ENCODE results near the gene LRRN2.

LRRN2 gene

GRCh38 chr1:204688776-204689175, 3.2 kb upstream of the LRRN2 start:
- no peak for DNase-seq

DNA sequence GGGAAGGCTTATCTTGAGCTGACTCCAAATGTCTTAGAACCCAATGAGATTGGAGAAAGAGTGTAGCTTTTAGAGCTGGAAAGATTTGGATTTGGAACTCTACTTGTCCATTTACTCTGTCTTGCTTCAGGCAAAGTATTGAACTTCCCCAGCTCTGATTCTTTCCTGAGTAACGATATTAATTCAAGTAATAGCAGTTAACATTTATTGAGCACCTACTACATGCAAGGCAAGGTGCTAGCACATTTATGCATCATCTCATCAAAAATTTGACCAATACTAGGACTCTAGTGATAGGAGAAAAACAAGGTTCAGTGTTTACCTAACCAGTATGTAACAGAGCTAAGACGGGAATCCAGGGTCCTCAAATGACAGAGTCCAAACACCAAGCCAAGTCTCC, 2.5 kb upstream of the LRRN2 start:
- DNase-seq: no peak

GRCh38 chr1:204684571-204685235, 835 bp downstream of the LRRN2 start:
- peak; percentile 14 for DNase-seq

DNA sequence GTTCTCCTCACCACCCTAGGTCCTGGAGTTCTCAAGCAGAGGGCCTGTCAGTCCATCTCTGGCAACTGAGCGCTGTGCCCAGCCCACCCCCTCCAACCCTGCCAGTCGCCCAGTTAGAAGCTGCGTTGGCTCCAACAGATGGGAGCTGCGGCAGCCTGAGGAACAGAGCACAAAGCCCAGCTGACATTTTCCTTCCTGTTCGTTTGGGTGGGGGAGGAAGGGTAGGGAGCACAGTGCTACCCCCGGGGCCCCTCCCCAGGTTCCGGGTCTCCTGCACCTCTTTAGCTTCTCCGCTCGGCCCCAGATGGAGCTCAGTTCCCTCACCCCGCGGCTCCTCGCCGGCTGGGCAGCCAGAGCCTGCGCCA, 1.4 kb downstream of the LRRN2 start:
- DNase-seq: no peak

DNA sequence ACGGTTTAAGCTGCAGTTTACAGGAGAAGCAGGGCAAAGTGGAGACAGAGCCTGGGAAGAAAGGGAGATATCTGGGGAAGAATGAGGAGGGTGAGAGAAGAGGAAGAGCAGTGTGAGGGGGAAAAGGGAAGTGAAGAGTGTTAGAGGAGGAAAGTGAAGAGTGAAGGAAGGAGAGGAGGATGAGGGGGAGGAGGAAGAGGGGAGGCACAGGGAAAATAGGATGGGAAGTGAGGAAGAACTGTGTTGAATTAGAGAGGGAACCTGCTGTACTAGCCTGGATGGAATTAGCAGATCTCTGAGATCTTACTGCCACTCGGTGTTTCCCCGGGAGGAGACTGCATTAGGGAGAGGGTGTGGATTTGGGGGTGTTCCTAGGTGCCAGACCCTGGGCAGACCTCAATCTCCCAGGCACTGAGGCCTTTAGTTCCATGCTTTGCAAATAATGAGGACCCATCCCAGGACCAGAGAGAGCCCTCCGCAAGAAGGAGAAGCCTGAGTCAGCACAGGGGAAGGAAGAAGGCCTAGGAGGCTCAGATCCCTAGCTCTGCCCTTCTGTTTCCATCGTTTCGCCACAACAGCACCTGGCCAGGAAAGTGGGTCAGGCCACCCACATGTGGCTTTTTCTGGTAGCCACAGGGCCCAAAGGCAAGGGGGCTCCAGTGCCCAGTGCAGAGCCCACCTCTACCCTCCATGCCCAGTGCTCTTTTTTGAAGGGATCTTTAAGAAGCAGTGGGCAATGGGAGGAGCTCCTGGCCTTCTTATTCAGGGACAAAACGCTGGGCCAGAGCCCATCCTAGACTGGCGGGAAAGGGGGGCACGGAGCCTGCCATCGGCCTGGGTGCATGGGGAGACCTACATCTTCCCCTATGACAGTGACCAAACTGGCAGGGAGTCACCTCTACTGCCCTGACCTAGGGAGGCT, 2.0 kb downstream of the LRRN2 start:
- no peak for DNase-seq

DNA sequence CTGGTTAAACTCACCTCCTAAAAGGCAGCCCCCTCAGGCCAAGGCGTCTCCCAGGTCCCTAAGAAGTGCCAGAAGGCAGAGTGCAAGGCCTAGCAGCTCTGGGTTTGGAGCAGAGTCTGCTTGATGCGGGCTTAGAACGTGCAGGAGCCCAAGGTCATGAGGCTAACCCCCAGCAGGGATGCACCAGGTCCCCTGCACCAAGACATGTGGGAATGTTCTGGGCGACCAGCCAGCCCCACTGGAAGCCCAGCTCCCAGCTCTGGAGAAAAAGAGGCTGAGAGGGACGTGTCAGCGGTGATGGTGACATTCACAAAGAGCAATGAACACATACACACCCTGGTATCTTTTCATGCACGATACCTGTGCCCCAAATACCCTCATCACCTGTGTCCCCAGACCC, 5.1 kb downstream of the LRRN2 start:
- DNase-seq: no peak

DNA sequence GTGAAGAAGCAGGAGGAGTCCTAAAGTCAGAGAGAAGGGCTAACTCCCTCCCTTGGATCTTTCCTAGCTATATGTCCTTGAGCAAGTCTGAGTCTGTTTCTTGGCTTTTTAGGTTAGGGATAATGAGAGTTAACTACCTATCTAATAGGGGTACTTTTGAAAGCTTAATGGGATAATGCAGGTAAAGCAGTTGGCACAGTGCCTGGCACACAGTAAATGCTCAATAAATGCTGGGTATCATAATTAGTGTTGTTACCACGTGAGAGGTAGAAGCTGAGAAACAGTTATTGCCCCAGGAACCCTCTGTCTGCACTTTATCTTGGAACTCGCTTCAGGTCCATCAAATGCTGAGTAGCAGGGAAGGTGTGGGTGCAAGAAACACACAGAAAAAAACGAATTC, 5.5 kb downstream of the LRRN2 start:
- DNase-seq: no peak

GRCh38 chr1:204678721-204679475, 6.6 kb downstream of the LRRN2 start:
- no peak for DNase-seq

GRCh38 chr1:204677864-204678263, 7.7 kb downstream of the LRRN2 start:
- DNase-seq: no peak

GRCh38 chr1:204676043-204676442, 9.5 kb downstream of the LRRN2 start:
- DNase-seq: no peak

- peak; percentile 75 for DNase-seq
Observed at GRCh38 chr1:204673909-204674649, 11.5 kb downstream of the LRRN2 start.

DNA sequence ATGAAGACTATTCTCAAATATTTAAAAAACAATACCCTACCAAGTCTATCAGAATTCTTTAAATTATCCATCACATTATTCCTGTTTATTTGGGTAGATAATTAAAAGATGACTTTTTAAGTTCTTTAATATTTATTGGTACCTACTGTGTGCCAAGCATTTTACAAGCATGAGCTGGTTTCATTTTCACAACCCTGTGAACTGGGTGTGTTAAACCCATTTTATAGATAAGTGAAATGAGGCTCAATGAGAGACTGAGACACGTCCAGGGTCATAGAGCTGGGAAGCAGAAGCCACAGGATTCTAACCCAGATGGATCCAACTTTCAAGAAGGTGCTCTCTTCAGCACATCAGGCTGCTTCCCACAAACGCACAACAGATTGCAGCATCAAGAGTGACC, 12.3 kb downstream of the LRRN2 start:
- no peak for DNase-seq

DNA sequence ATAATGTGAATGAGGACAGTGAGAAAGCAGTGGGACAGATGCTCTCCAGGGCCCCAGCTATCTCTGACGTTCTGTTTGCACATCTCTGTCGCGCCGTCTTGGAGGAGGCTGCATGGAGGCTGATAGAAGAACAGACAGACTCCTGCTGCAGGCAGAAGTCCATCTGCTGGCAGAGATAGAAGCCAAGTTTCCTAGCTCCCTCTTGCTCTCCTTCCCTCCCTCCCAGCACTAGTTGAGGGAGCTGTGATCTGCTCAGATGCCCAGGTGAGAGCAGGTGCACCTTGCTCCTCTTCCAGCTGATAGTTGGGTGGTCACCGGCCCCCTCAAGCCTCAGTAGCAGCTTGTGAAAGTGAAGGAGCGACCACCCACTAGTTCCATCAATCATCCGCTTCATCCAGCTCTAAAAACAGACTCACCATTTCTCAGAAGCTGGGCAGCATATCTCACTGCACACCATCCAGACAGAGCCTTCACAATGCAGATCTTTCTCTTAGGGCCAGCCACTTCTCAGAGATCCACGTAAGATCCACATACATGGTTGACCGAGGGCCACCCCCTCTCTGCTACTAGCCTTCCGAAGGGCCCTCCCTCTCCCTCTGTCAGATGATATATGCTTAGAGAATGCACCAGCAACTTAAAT, 12.9 kb downstream of the LRRN2 start:
- DNase-seq: no peak

GRCh38 chr1:204672069-204672468, 13.5 kb downstream of the LRRN2 start:
- DNase-seq: no peak

DNA sequence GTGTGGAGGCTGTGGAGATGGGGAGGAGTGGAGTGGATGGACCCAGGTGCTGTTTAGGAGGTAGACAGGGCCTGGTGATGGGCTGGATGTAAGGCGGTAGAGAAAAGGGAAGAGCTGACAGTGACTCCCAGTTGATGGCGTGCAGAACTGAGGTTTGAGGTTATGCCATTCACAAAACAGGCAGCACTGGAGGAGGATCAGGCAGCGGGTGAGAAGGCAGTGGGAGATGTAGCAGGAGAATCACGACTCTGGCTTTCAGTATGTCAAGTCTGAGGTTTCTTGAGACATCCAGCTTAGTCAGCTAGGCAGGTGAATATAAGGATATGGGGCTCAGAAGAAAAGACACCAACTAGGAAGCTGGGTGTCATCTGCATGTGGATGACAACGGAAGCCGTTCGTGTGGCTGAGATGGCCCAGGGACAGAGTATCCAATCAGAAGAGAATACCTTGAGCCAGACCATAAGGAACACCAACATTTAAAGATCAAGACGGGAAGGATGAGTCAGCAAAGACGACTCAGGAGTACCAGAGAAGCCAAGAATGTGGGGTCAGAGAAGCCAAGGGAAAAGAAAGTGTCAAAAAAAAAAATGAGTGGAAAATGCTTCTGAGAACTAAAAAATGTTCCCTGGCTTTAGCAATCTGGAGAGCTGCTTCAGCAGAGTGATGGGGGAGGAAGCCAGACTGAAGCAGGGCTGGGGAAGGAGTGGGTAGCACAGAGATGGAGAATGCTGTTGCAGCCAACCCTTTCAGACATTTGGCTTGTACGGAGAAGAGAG, 15.2 kb downstream of the LRRN2 start:
- no peak for DNase-seq

GRCh38 chr1:204669579-204669978, 16.0 kb downstream of the LRRN2 start:
- no peak for DNase-seq

DNA sequence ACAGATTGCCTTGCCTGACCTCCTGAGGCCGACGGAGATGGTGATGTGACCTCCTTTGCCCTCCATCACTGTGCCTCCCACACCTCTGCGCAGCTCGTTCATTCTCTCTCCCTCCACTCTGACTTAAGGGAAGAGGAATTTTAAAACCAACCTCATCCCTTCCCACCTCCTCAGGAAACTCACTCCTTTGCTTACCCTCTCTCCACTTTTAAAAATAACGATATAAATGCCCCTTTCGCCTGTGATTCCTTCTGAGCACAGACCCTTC, 21.2 kb downstream of the LRRN2 start:
- DNase-seq: no peak

- DNase-seq: no peak
Observed at GRCh38 chr1:204663644-204664383, 21.7 kb downstream of the LRRN2 start.

DNA sequence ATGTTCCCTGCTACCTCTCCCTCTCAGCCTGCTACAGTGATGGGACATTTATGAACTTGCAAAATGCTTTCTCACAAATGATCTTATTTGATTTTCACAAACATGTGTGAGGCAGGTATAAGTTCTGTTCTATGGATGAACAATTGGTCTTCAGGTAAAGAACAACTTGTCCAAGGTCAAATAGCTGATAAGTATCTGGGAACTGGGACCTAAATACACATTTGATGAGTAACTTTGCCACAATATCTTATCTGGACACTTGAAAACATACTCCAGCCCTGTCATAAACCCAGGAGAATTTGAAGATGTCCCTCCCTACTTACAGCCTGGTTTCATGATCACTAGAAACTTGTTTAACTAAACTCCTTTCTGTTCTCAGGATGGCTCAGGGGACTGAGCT, 23.0 kb downstream of the LRRN2 start:
- DNase-seq: no peak

DNA sequence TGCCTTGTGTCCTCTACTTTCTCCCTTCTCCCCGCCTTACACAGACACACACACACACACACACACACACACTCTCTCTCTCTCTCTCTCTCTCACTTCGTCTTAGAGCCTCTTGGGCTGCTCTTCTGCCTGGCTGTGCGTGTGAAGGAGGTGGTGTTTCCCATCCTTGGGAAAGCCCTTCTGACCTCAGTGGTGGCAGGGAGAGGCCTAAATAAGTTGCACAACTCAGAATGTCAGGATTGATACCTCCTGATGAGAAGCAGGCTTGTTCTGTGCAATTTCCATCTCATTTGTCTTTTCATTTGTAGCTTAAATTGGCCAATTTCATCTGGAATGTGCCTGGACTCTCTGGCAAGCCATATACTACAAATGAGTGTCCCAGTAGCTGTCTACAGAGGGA, 25.0 kb downstream of the LRRN2 start:
- DNase-seq: no peak

GRCh38 chr1:204659056-204659455, 26.5 kb downstream of the LRRN2 start:
- DNase-seq: no peak

Measured in NCI-H774 (cell line).